ENCODE data around the gene MORN1.
A peak's percentile ranks its signal among the peaks of the same experiment; 100 is the strongest.

Gene MORN1

DNA sequence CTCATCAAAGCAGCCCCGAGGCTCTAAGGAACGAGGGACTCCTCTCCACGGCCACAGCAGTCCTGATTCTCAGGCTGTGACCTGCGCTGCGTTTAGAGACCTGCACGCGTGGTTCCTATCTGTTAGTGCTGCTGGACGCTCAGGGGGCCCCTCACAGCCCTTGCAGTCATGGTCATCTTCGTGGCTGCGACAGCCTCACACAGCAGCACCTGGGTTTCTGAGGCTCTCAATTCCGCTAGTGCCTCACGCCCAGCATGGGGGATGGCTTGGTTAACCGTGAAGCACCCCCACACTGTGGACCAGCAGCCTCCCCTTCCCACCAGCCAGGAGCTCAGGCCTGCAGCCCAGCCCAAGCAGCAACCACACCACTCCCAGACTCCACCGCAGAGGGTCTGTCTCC lies 7.8 kb downstream of the MORN1 start:
- TF ChIP-seq, protein P1, sequence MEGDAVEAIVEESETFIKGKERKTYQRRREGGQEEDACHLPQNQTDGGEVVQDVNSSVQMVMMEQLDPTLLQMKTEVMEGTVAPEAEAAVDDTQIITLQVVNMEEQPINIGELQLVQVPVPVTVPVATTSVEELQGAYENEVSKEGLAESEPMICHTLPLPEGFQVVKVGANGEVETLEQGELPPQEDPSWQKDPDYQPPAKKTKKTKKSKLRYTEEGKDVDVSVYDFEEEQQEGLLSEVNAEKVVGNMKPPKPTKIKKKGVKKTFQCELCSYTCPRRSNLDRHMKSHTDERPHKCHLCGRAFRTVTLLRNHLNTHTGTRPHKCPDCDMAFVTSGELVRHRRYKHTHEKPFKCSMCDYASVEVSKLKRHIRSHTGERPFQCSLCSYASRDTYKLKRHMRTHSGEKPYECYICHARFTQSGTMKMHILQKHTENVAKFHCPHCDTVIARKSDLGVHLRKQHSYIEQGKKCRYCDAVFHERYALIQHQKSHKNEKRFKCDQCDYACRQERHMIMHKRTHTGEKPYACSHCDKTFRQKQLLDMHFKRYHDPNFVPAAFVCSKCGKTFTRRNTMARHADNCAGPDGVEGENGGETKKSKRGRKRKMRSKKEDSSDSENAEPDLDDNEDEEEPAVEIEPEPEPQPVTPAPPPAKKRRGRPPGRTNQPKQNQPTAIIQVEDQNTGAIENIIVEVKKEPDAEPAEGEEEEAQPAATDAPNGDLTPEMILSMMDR (IDR thresholded peaks at IDR 0.05; ENCODE audit: low read depth, low read length) = no peak
- Histone ChIP-seq H3K4me3 (ENCODE audit: low read depth, low read length) (no peak overlapping the region), H3K9me3 (ENCODE audit: severe bottlenecking) (no peaks in the 10 kb centered on the region), H3K36me3 (peaks cover 6% of the 10 kb centered on the region), H3K27me3 (ENCODE audit: insufficient read depth, low read depth, severe bottlenecking) (no peaks in the 10 kb centered on the region), H3K27ac (no peak overlapping the region)
- no peak for DNase-seq

DNA sequence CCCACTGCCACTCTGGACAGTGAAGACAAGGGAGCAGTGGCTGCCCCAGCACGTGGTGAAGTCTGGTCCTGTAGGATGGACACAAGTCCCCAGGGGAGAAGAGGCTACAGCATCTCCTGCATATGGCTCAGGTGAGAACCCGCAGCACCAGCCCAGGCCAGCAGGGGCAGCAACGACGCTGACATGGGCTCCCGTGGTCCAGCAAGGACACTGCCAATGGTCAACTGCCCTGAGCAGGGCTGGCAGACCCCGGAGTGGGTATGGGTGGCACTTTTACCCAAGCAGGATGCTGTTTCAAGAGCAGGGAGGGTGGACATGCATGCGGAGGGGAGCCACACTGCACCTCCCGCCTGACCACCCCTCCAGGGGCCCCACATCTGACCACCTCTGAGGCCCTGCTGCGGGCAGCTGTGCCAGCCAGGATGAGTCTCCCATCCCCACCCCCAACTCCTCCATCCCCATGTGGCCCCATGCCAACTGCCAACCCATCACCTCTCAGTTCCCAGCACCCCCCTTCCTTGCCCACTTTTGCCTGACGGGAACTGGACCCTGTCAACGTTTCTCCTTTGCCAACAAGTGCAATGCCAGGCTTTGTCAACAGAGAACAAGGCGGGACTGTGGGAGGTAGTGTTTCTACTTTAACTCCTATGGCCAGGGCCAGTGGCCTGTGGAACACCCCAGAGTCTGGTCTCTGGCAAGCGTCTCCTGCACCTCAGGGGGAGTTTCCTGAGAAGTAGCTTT lies 8.6 kb downstream of the MORN1 start:
- Histone ChIP-seq H3K36me3 (peaks cover 2% of the 10 kb centered on the region), H3K4me3 (ENCODE audit: low read depth, low read length) (no peak overlapping the region), H3K27ac (no peak overlapping the region), H3K27me3 (ENCODE audit: insufficient read depth, low read depth, severe bottlenecking) (no peaks in the 10 kb centered on the region), H3K9me3 (ENCODE audit: severe bottlenecking) (no peaks in the 10 kb centered on the region)
- TF ChIP-seq, protein P1 (IDR thresholded peaks at IDR 0.05; ENCODE audit: low read depth, low read length) = peak; percentile 87
- DNase-seq = peak; percentile 74

DNA sequence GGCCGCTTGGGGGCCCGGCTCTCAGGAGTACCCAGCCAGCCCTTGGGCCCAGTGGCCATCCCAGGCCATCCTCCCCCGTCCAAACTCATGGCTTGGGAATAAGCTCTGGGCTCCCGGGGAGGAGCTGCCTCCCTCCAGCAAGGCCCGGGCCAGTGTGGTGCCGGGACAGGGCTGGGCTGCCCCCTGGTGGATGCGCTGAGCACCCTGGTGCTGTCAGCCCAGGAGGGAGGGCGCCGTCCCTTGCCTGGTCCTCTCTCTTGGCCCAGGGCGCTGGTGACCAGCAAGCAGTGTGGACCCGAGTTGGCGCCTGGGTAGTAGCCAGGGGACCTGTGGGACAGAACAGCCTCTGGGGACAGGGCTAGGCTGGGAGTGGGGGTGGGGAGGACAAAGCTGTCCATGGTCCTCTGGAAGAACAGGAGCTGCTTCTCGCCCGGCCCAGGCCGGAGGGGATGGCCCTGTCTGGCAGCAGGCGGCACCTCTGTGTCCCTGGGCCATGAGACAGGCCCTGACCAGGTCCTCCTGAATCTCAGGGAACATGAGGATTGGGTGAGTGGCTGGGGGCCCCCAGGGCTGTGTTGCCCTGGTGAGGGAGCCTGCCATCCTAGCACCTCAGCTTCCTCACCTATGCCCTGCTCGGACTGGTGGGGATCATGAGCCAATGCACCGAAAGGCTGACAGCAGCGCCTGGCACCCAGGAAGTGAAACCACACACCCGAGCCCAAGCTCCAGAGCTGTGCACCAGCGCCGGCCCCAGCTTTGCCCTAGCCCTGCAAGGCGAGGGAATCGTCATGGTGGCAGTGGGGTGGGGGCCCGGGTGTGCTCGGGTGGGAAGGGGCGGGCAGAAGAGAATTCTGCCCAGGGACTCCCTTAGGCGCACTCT lies 9.4 kb downstream of the MORN1 start:
- H3K9me3 ChIP-seq (ENCODE audit: severe bottlenecking) = no peaks in the 10 kb centered on the region
- no peaks in the 10 kb centered on the region for H3K27me3 ChIP-seq (ENCODE audit: insufficient read depth, low read depth, severe bottlenecking)
- TF ChIP-seq, protein P1 (IDR thresholded peaks at IDR 0.05; ENCODE audit: low read depth, low read length) = peak; percentile 96
- H3K4me3 ChIP-seq (ENCODE audit: low read depth, low read length) = no peak overlapping the region
- DNase-seq = peak; percentile 83
- no peaks in the 10 kb centered on the region; the same call in 1 of the 2 replicates for H3K36me3 ChIP-seq
- H3K27ac ChIP-seq = no peak overlapping the region

DNA sequence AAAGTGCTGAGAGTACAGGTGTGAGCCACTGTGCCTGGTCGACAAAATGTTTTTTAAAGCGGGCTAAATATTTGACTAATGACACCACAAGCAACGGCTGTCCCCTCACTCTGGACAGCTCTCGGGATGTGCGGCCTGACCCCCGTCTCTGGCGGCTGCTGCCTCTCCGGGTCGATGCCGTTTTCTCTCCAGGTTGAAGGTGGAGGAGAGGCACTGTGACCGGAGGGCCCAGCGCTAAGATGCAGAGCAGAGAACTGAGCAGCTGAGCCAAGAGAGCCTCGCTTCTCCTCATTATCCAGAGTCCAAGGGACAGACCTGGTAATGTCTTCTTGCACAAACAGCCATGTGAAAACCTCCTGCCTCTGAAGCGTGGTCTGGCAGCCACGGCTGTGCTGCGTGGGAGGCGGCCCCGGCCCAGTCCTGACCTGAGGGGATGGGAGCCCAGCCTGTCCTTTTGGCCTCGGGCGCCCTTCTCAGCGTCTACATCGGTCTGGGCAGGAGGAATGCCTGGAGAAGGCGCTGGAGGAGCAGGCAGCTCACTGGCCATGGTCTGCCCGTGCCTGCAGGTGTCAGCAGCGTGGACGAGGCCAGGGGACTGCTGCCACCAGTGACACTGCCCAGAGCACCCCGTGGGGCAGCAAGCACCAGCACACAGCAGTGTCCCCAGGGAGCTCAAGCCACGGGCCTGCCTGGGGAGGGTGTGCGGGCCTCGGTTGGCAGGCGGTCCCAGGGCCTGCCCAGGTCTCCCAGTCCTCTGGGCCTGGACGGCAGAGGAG lies 10.3 kb downstream of the MORN1 start:
- H3K27me3 ChIP-seq (ENCODE audit: insufficient read depth, low read depth, severe bottlenecking) = no peaks in the 10 kb centered on the region
- H3K36me3 ChIP-seq = no peaks in the 10 kb centered on the region; the same call in 1 of the 2 replicates
- TF ChIP-seq, protein P1 (IDR thresholded peaks at IDR 0.05; ENCODE audit: low read depth, low read length) = no peak
- no peak for DNase-seq
- no peaks in the 10 kb centered on the region for H3K9me3 ChIP-seq (ENCODE audit: severe bottlenecking)
- no peak overlapping the region for H3K4me3 ChIP-seq (ENCODE audit: low read depth, low read length)
- H3K27ac ChIP-seq = no peak overlapping the region

DNA sequence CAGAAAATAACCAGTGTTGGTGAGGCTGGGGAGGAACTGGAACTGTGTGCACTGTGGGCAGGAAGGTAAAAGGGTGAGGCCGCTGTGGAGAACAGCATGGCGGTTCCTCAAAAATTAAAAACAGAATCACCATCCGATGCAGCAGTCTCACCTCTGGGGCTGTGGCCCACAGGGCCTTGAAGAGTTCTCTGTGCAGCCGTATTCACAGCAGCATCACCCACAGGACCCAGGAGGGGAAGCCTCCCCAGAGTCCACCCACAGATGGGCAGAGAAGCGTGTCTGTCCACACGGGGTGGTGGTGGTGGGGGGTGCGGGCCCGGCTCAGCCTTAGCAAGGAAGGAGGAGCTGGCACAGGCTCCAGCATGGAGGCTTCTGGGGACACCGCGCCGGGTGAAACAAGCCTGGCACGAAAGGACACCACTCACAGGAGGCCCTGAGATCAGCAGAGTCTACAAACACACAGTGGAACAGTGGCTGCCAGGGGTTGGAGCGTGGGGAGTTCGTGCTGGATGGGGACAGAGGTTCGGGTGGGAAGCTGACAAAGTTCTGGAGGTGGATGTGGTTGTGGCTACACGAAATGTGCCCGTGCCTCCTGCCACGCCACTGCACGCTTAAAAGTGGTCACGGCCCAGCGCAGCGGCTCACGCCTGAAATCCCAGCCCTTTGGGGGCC lies 11.5 kb downstream of the MORN1 start:
- no peak for DNase-seq
- no peak overlapping the region for H3K27ac ChIP-seq
- no peaks in the 10 kb centered on the region for H3K9me3 ChIP-seq (ENCODE audit: severe bottlenecking)
- no peaks in the 10 kb centered on the region for H3K27me3 ChIP-seq (ENCODE audit: insufficient read depth, low read depth, severe bottlenecking)
- no peak overlapping the region for H3K4me3 ChIP-seq (ENCODE audit: low read depth, low read length)
- TF ChIP-seq, protein P1 (IDR thresholded peaks at IDR 0.05; ENCODE audit: low read depth, low read length) = no peak
- H3K36me3 ChIP-seq = no peaks in the 10 kb centered on the region; the same call in 1 of the 2 replicates
